GM18951 (cell line): Measurements from ENCODE around the gene CMTR1.
"Not testable (repeated sequence)": the region's sequence is repeated elsewhere in the genome, so short reads cannot be mapped to it uniquely, and the experiment has no call there.

Source experiments
- POLR2A ChIP-seq: IDR thresholded peaks from 4 replicates; pipeline ENCODE4 v1.6.1; 2011; ENCODE audit warnings: mild to moderate bottlenecking; ENCODE audit not compliant: insufficient read length, insufficient read depth; ENCODE audit errors: extremely low read depth
- in situ Hi-C: fragments of 300-500 bp; cut with MboI; formaldehyde crosslinking; loops from one replicate; pipeline ENCODE4 v1.12.0; 2022; ENCODE audit warnings: low sequenced_read_pairs, mixed read lengths, inconsistent platforms; ENCODE audit not compliant: unreplicated experiment

Gene CMTR1

DNA sequence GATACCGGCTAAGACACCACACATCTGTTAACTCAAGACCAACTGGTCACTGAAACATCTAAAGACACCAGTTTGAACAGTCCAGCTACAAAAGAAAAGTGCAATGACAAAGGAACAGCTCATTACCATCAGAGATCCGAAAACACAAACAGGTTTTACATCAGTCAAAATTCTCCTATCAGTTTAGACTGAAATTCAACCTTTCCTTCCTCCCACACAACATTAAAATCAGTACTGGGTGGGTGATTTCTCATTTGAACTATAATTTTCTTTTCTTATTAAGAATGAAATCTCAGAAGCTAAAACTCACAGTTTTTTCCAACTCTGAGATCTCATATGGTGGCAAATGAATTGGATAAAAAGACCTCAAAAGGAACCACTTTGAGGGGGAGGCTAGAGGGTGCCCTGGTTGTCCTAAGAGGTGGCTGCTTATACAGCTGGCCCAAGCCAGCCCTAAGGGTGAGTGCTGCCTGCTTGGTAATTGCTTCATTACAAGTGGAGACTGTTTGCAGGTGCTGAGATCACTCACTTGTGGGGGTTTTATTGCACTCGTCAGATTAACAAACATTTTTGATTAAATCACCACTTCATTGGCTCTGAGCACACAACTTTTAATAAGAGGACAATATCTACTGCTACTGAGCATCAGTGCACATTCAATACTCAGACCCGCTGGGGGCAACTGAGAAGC is 62.4 kb downstream of the CMTR1 start:
- in situ Hi-C loops = loop anchor here (10.0 to 25.0 kb wide), 2 partner anchors 59 to 192 kb away; partner anchors contain the start of gene MDGA1
- no peak for TF ChIP-seq POLR2A

DNA sequence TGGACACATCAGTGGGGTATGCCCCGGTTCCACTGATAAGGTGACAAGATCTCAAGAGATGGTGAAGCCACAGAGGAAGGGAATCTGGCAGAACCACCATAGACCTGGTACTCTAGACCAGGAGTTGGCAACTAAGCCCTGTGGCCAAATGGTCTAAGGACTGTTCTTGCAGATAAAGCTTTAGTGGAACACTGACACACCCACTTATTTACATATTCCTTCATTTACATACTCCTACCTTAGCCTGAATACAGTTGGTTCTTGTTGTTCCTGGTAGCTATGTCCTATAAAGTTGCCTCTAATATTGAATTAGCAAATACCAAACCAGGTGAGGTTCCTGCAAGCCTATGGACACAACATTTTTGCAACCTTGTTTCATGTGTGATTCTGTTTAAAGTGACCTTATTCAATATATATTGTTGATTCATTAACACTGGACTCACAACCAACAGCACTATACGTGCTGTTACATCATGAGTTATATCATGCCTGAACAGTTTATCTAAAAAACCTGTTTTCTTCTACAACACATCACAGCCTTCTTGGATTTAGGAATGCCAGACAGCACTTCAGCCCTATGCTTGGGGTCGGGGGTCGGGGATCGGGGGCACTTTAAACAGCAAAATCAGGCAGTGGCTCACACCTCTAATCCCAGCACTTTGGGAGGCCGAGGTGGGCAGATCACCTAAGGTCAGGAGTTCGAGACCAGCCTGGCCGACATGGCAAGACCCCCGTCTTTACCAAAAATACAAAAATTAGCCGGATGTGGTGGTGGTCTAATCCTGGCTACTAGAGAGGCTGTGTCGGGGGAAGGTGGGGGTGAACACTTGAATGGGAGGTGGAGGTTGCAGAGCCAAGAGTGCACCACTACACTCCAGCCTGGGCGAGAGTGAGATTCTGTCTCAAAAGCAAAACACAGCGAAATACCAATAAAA is 64.2 kb downstream of the CMTR1 start:
- in situ Hi-C loops = loop anchor here (10.0 to 25.0 kb wide), 2 partner anchors 58 to 190 kb away; partner anchors contain the start of gene MDGA1
- TF ChIP-seq POLR2A = no peak

DNA sequence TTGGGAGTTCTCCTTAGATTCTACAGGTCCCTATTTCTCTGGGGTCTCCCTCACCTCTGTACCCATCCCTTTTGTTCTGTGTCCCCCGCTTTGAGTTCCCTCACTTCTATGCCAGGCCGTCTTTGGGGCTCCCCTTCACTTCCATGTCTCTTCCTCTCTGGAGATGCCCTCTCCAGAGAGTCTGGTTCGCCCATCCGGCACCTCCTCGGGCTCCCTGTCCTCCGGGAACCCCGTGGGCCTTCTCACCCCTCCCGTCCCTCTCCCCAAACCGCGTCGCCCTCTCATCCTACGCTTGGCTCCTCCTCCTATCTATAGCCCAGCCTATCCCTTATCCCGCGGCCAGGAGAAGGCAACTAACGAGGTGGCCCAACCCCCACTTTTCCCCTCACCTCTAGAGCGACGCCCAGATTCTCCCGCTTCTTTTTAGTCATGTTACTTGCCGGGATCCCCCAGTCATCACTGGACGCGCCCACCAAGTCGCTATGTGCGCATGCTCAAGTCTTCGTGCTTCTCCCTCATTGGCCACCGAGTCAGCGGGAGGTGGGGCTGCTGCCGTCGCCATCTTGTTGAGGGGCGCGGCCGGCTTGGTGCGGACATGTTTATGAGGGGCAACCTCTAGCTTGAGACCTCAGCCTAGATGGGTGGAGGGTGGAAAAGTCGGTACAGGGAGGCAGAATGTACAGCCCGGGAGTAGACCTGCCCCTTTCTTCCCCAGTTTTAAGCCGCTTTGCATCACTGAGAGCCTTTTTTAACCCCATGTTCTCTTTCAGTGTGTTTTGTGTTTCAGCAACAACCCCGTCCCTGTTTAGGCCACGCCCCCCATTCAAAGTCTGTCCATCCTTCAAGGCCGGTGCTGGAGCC is 66.6 kb downstream of the CMTR1 start, which contains the start of gene CCDC167:
Gene CCDC167 (minus strand): TSS at position 461 of the 861 bp plus-strand sequence. CDS start 30 bp downstream, at position 431.
- TF ChIP-seq POLR2A = peak; percentile 54
- in situ Hi-C loops = loop anchor here (10.0 to 25.0 kb wide), 2 partner anchors 55 to 188 kb away; partner anchors contain the start of gene MDGA1

DNA sequence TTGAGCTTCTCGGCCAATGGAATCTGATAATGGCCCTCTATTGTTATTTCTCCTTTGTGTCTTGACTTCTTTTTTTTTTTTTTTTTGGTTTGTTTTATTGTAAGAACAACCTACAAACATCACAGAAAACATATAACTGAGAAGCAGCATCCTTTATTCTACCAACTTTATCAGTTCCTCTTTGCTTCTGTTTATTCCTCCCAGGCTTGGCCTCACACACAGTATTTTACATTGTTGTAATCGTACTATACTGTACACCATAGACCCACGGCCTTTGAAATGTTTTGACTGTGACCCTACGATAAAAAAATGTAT is 67.2 kb downstream of the CMTR1 start:
- in situ Hi-C loops = no loop called here
- TF ChIP-seq POLR2A = no peak

DNA sequence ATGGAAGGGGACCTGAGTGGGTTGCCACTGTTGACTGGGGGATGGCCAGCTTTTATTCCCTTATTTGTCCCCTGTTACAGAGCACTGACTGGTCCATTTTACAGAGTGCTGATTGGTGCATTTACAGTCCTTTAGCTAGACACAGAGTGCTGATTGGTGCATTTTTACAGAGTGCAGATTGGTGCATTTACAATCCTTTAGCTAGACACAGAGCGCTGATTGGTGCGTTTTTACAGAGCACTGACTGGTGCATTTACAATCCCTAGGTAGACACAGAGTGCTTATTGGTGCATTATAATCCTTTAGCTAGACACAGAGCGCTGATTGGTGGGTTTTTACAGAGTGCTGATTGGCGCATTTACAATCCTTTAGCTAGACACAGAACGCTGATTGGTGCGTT is 67.9 kb downstream of the CMTR1 start:
- in situ Hi-C loops = not testable (repeated sequence)

DNA sequence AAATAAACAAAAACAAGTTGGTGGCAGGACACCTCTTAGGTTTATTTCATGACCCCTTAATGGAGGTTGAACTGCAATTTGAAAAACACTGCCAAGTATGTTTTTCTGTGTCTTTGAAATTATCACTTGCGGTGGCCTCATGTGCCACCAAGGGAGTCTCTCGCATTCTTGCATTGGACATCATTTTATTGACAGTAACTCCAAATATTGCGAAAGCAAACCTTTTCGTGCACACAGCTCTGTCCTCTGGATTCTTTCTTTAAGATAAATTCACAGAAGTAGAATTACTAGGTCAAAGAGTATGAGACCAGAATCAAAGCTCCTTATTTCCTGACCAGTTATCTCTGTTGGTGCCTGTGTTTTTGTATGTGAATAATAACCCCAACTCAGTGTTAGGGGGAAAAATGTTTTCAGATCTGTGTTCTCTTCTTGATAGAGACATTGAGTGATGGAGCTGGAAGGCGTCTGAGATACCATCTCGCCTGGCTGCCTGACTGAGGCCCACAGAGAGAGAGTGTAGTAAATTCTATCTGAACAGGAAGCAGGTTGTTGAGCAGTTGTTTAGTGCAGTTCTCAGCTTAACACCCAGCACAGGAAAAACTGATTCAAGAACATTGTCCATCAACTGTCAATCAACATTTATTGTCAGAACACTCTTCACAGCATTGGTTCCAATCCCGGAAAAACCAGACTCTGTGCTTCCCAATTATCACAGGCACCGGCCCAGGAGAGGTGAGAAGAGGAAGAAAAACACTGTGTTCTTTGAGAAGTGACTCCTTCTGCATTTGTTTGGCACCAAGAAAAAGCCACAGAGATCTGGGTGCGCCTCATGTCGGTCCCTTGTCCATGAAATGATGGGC is 68.8 kb downstream of the CMTR1 start:
- in situ Hi-C loops = no loop called here
- no peak for TF ChIP-seq POLR2A

DNA sequence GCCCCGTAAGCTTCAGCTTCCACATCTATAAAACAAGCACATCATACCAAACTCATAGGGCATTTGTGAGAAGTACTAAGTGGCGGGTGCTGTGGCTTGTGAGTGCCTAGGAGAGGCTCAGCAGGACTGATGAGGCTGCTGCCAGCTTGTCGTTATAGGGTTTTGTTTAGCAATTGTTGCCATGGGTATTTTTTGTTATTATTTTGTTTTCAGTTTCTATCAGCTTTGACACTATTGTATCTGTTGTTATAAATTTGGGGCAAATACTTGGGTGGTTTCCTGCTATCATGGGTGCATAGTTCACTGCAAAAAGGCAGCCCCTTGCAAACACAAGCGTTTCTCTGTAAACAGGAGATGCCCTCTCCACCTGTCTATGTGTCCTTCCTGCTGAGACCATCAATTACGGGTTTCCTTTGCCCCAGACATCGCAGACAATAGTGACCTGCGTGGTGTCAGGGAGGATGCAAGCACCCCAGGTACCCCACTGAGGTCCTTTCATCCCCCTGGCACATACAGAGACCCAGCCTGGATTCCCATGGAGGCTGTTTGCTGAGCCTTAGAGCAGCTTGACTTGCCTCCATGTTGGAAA is 69.8 kb downstream of the CMTR1 start:
- TF ChIP-seq POLR2A = no peak
- in situ Hi-C loops = no loop called here

DNA sequence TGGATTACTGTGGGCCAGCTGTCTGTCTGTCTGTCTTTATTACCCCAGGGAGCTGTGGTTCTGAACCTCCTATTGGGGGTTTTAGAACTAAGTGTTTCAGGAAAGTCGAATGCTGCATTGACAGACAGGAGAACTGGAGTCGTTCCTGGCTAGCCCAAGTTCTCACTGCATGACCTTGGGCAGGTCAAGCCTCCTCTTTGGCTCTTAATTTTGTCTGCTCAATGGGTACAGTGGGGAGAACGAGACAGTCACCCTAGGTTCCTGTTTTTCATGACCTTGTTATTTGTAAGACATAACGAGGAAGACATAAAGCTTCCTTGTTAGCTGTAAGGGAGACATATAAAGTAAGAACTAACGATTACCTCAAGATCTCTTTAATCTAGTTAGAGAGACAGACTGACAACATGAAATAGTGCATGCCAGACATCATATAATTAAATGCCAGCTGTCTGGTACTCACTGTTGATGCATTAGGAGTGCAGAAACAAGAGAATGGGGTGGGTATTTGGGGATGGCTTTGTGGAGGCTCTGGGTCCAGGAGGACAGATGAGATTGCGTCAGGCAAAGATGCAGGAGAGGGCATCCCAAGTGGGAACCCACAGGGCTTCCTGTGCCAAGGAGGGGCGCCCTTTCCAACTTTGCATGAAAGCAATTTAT is 70.4 kb downstream of the CMTR1 start:
- TF ChIP-seq POLR2A = no peak
- in situ Hi-C loops = no loop called here

DNA sequence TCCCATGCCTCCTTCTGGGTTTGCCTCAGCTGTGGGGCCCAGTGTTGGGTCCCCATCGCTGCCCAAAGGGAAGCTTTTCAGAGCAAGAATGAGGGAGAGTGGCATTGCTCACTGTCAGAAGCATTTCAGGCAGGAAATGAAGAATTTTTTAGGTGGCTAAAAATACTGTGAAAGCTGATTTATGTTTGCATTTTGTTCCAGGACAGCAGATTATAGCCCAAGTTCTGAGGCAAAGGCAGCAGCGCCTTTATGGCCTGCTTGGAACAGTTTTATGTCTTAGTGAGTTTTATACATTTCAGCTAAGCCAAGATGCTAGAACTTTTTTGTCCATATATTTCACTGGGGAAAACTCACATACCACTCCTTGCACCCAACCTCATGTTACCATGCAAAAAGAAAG is 71.0 kb downstream of the CMTR1 start:
- in situ Hi-C loops = no loop called here
- TF ChIP-seq POLR2A = no peak

DNA sequence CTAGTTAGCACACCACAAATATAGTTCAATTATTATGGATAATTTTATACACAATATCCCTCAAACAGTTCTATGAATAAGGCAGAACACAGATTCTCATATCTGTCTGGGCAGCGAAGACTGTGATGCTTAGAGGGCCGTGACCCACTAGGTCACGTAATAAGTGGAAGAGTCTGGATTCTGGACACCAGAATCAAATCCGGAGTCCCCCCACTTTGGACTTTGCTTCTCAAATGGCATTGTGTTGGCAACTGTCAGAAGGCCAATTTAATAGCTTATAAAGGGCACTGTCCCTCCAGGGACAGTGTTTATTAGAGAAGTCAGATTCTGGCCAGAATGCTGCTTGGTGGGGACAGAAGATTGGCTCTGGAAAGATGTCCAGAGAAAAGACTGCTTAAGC is 73.5 kb downstream of the CMTR1 start:
- TF ChIP-seq POLR2A = no peak
- in situ Hi-C loops = no loop called here

DNA sequence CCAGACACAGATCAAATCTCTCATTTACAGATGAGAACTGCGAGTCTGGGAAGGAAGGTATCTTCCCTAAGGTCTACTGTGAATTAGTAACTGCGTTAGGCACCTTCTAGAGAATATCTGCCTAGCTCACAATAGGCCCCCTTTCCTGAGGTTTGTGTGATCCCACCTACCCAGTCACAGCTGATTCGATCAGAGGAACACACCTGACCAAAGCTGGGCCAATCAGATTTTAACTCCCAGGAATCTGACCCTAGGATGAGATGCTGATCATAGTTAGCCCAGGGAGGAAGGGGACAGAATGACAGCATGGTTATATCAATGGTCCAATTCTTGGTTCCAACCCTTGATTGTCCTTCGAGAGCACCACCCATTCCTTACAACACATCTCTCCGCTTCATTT is 74.1 kb downstream of the CMTR1 start:
- in situ Hi-C loops = no loop called here
- no peak for TF ChIP-seq POLR2A

DNA sequence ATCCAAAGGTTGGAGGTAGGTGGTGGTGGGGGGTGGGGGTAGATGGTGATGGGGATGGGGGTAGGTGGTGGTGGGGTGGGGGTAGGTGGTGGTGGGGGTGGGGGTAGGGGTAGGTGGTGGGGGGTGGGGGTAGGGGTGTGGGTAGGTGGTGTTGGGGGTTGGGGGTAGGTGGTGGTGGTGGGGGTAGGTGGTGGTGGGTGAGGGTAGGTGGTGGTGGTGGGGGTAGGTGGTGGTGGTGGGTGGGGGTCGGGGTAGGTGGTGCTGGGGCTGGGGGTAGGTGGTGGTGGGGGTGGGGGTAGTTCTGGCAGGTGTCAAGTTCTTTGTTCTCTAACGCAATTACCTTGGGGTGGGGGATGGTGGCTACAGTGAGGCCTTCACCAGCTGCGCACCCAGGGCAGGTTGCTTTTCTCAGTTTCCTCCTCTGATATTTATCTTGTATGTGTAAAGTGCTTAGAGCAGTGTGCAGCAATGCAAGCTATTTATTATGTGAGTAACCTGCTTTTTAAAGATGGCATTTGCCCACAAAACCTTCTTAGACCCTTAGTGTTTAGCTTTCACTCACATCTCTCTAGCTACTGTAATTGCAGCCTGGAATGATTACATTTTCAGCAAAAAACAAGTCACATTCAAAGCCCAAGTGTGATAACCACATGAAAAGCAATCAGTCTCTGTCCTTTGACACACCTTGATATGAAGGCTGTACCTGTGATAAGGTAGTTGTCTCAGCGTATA is 74.8 kb downstream of the CMTR1 start:
- in situ Hi-C loops = no loop called here
- TF ChIP-seq POLR2A = no peak
